ENCODE measurements around the gene NDUFA5.

GRCh38 chr7:123583821-123584220 lies 26.2 kb upstream of the NDUFA5 start:
- TF ChIP-seq FOXP2 (optimal IDR thresholded peaks at IDR 0.05; ENCODE audit: control extremely low read depth, extremely low read length, insufficient read depth) (no peak), EZH2 (IDR thresholded peaks at IDR 0.05) (no peak), POLR2AphosphoS5 (IDR thresholded peaks at IDR 0.05; ENCODE audit: borderline replicate concordance, low read depth, low read length) (no peak)
